Thyroid gland (tissue), 4 donors: ENCODE results near the gene NUSAP1. TPM values are rescaled to one million over a fixed set of nuclear protein-coding genes. Genes with fewer than 3 reads are reported as not detected.
A peak's percentile ranks its signal among the peaks of the same experiment; 100 is the strongest.

Experiments used
- DNase-seq, 2 donors: peaks; one replicate each; pipeline ENCODE4 v3.0.0-alpha.2; 2019
- H3K27ac ChIP-seq, 3 donors: fragments of 200-600 bp; sonication (generic); 1 replicate in 2 of 3; 2 replicates in 1 of 3; pipeline ENCODE4 v1.5.1; 2016 to 2019; ENCODE audit warnings: mild to moderate bottlenecking in 1 of 3, moderate library complexity in 1 of 3
- H3K27me3 ChIP-seq: fragments of 200-600 bp; sonication (generic); one replicate; pipeline ENCODE4 v1.5.1; 2019
- H3K36me3 ChIP-seq, 2 donors: fragments of 200-600 bp; sonication (generic); one replicate each; pipeline ENCODE4 v1.5.1; 2016 to 2019
- H3K4me1 ChIP-seq, 2 donors: fragments of 200-600 bp; sonication (generic); one replicate each; pipeline ENCODE4 v1.5.1; 2017 to 2019
- H3K4me3 ChIP-seq, 3 donors: fragments of 200-600 bp; sonication (generic); replicated peaks in 1 of 3; 1 replicate in 2 of 3; 2 replicates in 1 of 3; pipeline ENCODE4 v1.5.1; 2016; ENCODE audit warnings: mild to moderate bottlenecking in 1 of 3
- H3K9me3 ChIP-seq: fragments of 200-600 bp; sonication (generic); one replicate; pipeline ENCODE4 v1.5.1; 2017
- CTCF ChIP-seq, 6 experiments: fragments of 200-600 bp in 3 of 6; fragments of 450-650 bp in 3 of 6; sonication (generic) in 3 of 6; IDR thresholded peaks; one replicate each; pipeline ENCODE4 v1.5.1; 2016 to 2019; ENCODE audit warnings: antibody characterized with exemption in 6 of 6, mild to moderate bottlenecking in 2 of 6, inconsistent platforms in 1 of 6, moderate library complexity in 1 of 6
- POLR2A ChIP-seq, 2 donors: fragments of 450-650 bp; IDR thresholded peaks; one replicate each; pipeline ENCODE4 v1.6.1; 2017; ENCODE audit warnings: antibody characterized with exemption in 2 of 2, mild to moderate bottlenecking in 2 of 2, moderate library complexity in 1 of 2
- WGBS, 2 donors: methylation state at CpG; one replicate each; pipeline ENCODE4 v1.1.5; 2017; 5-methylcytosine and 5-hydroxymethylcytosine counted together
- intact Hi-C: fragments of 100-400 bp; cut with DNase I; formaldehyde crosslinking; loops from one replicate; pipeline ENCODE4 v1.15.1; 2023
- total RNA-seq, 4 donors: library from RNA; depleted of rRNA; stranded (reverse); fragments of >200 nt; gene quantifications; one replicate each; pipeline ENCODE4 v1.2.3, GENCODE V29; 2016

Gene NUSAP1
- total RNA-seq, 4 donors from 2014 or later: 0.89 to 8.1 (median 1.6) TPM

- Histone ChIP-seq H3K9me3 (no peaks in the 10 kb centered on the region), H3K27ac (no peak overlapping the region), H3K27me3 (no peaks in the 10 kb centered on the region), H3K4me1 (peaks cover 4 to 6% of the 10 kb centered on the region in 2 donors), H3K4me3 (no peak overlapping the region), H3K36me3 (no peaks in the 10 kb centered on the region)
- WGBS, 2 donors: 93 to 94% methylated on average over 5 of the region's 5 CpGs
- no peak for DNase-seq
- intact Hi-C loops: no loop called here
- TF ChIP-seq POLR2A (IDR thresholded peaks at IDR 0.05) (no peak), CTCF (IDR thresholded peaks at IDR 0.05) (no peak)
These were observed 74.7 kb downstream of the NUSAP1 start for GRCh38 chr15:41407341-41407740.

GRCh38 chr15:41408234-41408641 lies 75.6 kb downstream of the NUSAP1 start:
- H3K27me3 ChIP-seq: no peaks in the 10 kb centered on the region
- H3K36me3 ChIP-seq: no peaks in the 10 kb centered on the region
- 48 to 56% methylated on average over 2 of the region's 2 CpGs for WGBS, 2 donors
- intact Hi-C loops: no loop called here
- H3K27ac ChIP-seq: peak overlapping the region in 2 of 3 donors; percentile 1 to 37
- peaks cover under 1 to 4% of the 10 kb centered on the region in 2 donors for H3K4me1 ChIP-seq
- H3K9me3 ChIP-seq: no peaks in the 10 kb centered on the region
- H3K4me3 ChIP-seq: no peak overlapping the region
- TF ChIP-seq POLR2A (IDR thresholded peaks at IDR 0.05) (no peak), CTCF (IDR thresholded peaks at IDR 0.05) (no peak)
- peak in 1 of 2 donors; percentile 45 for DNase-seq

GRCh38 chr15:41411031-41411430 lies 78.3 kb downstream of the NUSAP1 start:
- no peak for TF ChIP-seq POLR2A (IDR thresholded peaks at IDR 0.05)
- no peak for TF ChIP-seq CTCF (IDR thresholded peaks at IDR 0.05)
- WGBS, 2 donors: 85 to 87% methylated on average over 2 of the region's 2 CpGs
- intact Hi-C loops: no loop called here
- peaks cover 7 to 9% of the 10 kb centered on the region in 2 donors for H3K4me1 ChIP-seq
- H3K27ac ChIP-seq: peak overlapping the region; percentile 18 to 68 (median 30)
- DNase-seq: no peak
- H3K27me3 ChIP-seq: no peaks in the 10 kb centered on the region
- no peaks in the 10 kb centered on the region for H3K36me3 ChIP-seq
- H3K4me3 ChIP-seq: no peak overlapping the region
- H3K9me3 ChIP-seq: no peaks in the 10 kb centered on the region

- DNase-seq: peak; percentile 63 to 70
- Histone ChIP-seq H3K4me3 (no peak overlapping the region), H3K4me1 (peaks cover 9% of the 10 kb centered on the region in 2 donors), H3K27me3 (no peaks in the 10 kb centered on the region), H3K36me3 (no peaks in the 10 kb centered on the region), H3K27ac (peak overlapping the region; percentile 18 to 68 (median 51)), H3K9me3 (no peaks in the 10 kb centered on the region)
- TF ChIP-seq POLR2A (IDR thresholded peaks at IDR 0.05) (no peak), CTCF (IDR thresholded peaks at IDR 0.05) (no peak)
- 34 to 37% methylated on average over 3 of the region's 3 CpGs for WGBS, 2 donors
- intact Hi-C loops: no loop called here
These were observed 78.8 kb downstream of the NUSAP1 start for GRCh38 chr15:41411441-41411840.

GRCh38 chr15:41416128-41416741 lies 83.6 kb downstream of the NUSAP1 start:
- intact Hi-C loops: no loop called here
- TF ChIP-seq CTCF (IDR thresholded peaks at IDR 0.05) (no peak), POLR2A (IDR thresholded peaks at IDR 0.05) (no peak)
- 39 to 40% methylated on average over 20 of the region's 20 CpGs for WGBS, 2 donors

More at GRCh38 chr15:41416128-41416741, 83.6 kb downstream of the NUSAP1 start:
- Histone ChIP-seq H3K4me3 (peak overlapping the region; percentile 19 to 97 (median 84)), H3K36me3 (no peaks in the 10 kb centered on the region), H3K27ac (peak overlapping the region; percentile 25 to 78 (median 72)), H3K9me3 (no peaks in the 10 kb centered on the region), H3K27me3 (no peaks in the 10 kb centered on the region), H3K4me1 (peaks cover 19 to 35% of the 10 kb centered on the region in 2 donors)
- no peak for DNase-seq
